Endothelial cell (in vitro differentiated cells): Measurements from ENCODE around the gene RAB3IL1. TPM values are rescaled to one million over a fixed set of nuclear protein-coding genes. Genes with fewer than 3 reads are reported as not detected.

Experiments
- DNase-seq: peaks from one replicate; pipeline ENCODE4 v3.0.0; 2021; ENCODE audit warnings: low spot score
- H3K27ac Mint-ChIP-seq: one replicate; pipeline ENCODE4 v1.8.0; 2021; ENCODE audit warnings: mixed read lengths, inconsistent platforms; ENCODE audit not compliant: unreplicated experiment
- H3K27me3 Mint-ChIP-seq: one replicate; pipeline ENCODE4 v1.8.0; 2021; ENCODE audit warnings: mild to moderate bottlenecking, moderate library complexity, mixed read lengths, inconsistent platforms; ENCODE audit not compliant: unreplicated experiment
- H3K36me3 Mint-ChIP-seq: one replicate; pipeline ENCODE4 v1.8.0; 2021; ENCODE audit warnings: mild to moderate bottlenecking, low read depth, mixed read lengths, inconsistent platforms; ENCODE audit not compliant: unreplicated experiment
- H3K4me1 Mint-ChIP-seq: one replicate; pipeline ENCODE4 v1.8.0; 2021; ENCODE audit warnings: mild to moderate bottlenecking, mixed read lengths, inconsistent platforms; ENCODE audit not compliant: unreplicated experiment
- H3K4me3 Mint-ChIP-seq: one replicate; pipeline ENCODE4 v1.8.0; 2021; ENCODE audit warnings: mild to moderate bottlenecking, mixed read lengths, inconsistent platforms; ENCODE audit not compliant: unreplicated experiment
- H3K9me3 Mint-ChIP-seq: one replicate; pipeline ENCODE4 v1.8.0; 2021; ENCODE audit warnings: mixed read lengths, inconsistent platforms; ENCODE audit not compliant: unreplicated experiment
- CTCF ChIP-seq: fragments of 200-600 bp; sonication (generic); IDR thresholded peaks from one replicate; pipeline ENCODE4 v1.5.0; 2021; ENCODE audit warnings: antibody characterized with exemption; ENCODE audit not compliant: unreplicated experiment
- total RNA-seq: library from RNA; stranded (reverse); fragmentation: NEBNext Ultra II Directional; extraction: Animal tissue kit (Norgen Biotek cat#: 25700); gene quantifications from one replicate; pipeline ENCODE4 v1.2.1, GENCODE V29; 2021; ENCODE audit not compliant: unreplicated experiment

Gene RAB3IL1
- total RNA-seq, 1 donor from 2014 or later: 8.9 TPM

GRCh38 chr11:61854206-61854895 is 63.0 kb downstream of the RAB3IL1 start:
- DNase-seq: no peak
- peaks cover 44% of the 10 kb centered on the region for H3K36me3 Mint-ChIP-seq
- TF ChIP-seq CTCF: no peak
- peaks cover 16% of the 10 kb centered on the region for H3K27me3 Mint-ChIP-seq
- no peak overlapping the region for H3K27ac Mint-ChIP-seq
- H3K4me3 Mint-ChIP-seq: no peak overlapping the region
- peaks cover 5% of the 10 kb centered on the region for H3K4me1 Mint-ChIP-seq
- no peaks in the 10 kb centered on the region for H3K9me3 Mint-ChIP-seq

DNA sequence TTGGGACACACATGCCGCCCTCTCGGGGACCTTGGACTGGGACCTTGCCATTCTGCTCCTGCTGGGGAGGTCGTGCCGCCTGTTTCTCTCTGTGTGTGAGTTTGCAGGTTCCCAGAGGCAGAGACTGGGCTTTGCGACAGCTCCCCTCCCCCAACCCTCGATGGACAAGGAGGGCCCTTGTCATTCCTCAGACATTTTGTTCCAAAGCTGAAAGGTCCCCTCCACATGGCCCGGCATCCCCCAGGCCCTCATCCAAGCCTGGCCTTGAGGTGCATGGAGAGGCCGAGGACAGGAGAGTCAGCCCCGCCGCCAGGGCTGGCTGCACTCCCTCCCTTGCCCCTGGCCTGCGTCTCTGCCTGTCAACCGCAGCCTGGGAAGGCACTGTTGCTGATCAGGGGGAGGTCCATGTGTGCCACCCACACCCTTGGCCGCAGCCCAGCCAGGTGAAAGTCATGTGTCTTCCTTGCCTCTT is 63.6 kb downstream of the RAB3IL1 start:
- Mint-ChIP-seq H3K27me3 (peaks cover 14% of the 10 kb centered on the region), H3K9me3 (no peaks in the 10 kb centered on the region), H3K4me3 (no peak overlapping the region), H3K36me3 (peaks cover 42% of the 10 kb centered on the region), H3K4me1 (peaks cover 5% of the 10 kb centered on the region), H3K27ac (no peak overlapping the region)
- no peak for TF ChIP-seq CTCF
- no peak for DNase-seq

- H3K4me3 Mint-ChIP-seq: no peak overlapping the region
- peaks cover 5% of the 10 kb centered on the region for H3K4me1 Mint-ChIP-seq
- no peak for TF ChIP-seq CTCF
- H3K9me3 Mint-ChIP-seq: no peaks in the 10 kb centered on the region
- peak overlapping the region; percentile 64 for H3K27ac Mint-ChIP-seq
- H3K36me3 Mint-ChIP-seq: peaks cover 57% of the 10 kb centered on the region
- DNase-seq: no peak
- peaks cover 14% of the 10 kb centered on the region for H3K27me3 Mint-ChIP-seq
These were observed 65.5 kb downstream of the RAB3IL1 start for GRCh38 chr11:61851900-61852295.

DNA sequence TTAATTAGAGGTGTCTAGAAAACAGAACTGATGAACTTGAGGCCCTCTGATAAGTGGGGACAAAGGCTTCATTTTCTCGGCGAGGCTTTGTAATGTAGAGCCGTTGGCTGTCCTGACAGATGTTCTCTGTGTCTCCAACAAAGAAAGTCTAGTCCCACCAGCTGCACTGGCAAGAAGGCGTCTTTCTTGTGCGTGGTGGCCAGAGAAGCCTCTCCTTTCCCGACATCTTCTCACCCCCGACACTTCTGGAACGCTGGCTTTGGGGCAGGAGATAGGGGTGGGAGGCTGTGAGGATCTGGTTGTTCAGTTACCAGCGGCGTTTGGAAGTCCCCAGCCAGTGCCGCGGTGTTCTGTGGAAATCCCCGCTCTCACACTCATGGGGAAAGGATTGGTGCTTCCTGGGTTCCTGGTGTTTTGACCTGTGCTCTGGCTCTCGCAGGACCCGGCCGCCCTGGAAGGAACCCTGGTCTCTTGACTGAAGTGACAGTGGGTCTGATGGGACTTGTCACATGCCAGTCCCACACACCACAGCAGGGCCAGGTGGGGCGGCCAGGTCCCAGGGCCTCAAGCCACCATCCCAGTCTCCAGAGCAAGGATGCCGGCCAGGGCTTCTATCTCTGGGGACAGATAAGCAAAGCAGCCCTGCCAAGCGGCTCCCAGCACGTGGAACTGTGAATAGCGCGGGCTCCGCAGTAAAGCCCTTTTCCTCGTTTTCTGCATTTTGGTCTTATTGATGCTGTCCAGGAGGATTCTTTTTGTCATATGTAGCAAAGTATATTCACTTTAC is 66.1 kb downstream of the RAB3IL1 start:
- H3K27ac Mint-ChIP-seq: no peak overlapping the region
- peaks cover 61% of the 10 kb centered on the region for H3K36me3 Mint-ChIP-seq
- peak overlapping the region; percentile 54 for H3K4me3 Mint-ChIP-seq
- H3K9me3 Mint-ChIP-seq: no peaks in the 10 kb centered on the region
- no peak for TF ChIP-seq CTCF
- H3K27me3 Mint-ChIP-seq: peaks cover 17% of the 10 kb centered on the region
- no peak for DNase-seq
- peaks cover 5% of the 10 kb centered on the region for H3K4me1 Mint-ChIP-seq

- no peaks in the 10 kb centered on the region for H3K9me3 Mint-ChIP-seq
- DNase-seq: no peak
- peaks cover 5% of the 10 kb centered on the region for H3K4me1 Mint-ChIP-seq
- H3K4me3 Mint-ChIP-seq: peak overlapping the region; percentile 54
- peak overlapping the region; percentile 40 for H3K27ac Mint-ChIP-seq
- peaks cover 63% of the 10 kb centered on the region for H3K36me3 Mint-ChIP-seq
- no peak for TF ChIP-seq CTCF
- peaks cover 18% of the 10 kb centered on the region for H3K27me3 Mint-ChIP-seq
These were observed 66.7 kb downstream of the RAB3IL1 start for GRCh38 chr11:61850687-61851086.
